Measurements from ENCODE around the gene TMPRSS11A.

TMPRSS11A gene

GRCh38 chr4:67861513-67861912 lies 101.8 kb downstream of the TMPRSS11A start:
- no peak overlapping the region for H3K27ac Mint-ChIP-seq
- peaks cover 11 to 18% of the 10 kb centered on the region in 2 donors for H3K9me3 Mint-ChIP-seq
- DNase-seq (no peak), ATAC-seq (no peak)
- no peaks in the 10 kb centered on the region for H3K27me3 Mint-ChIP-seq
- no peaks in the 10 kb centered on the region for H3K4me1 Mint-ChIP-seq
- no peak overlapping the region for H3K4me3 Mint-ChIP-seq

Data from stimulated activated naive CD8-positive, alpha-beta T cell treated with anti-CD3 and anti-CD28 coated beads, Interleukin-15, amount 100 ng/mL, for 72 hours (primary cell).